Measurements from ENCODE around the gene KCNN3.

Gene KCNN3

GRCh38 chr1:154717528-154717924 lies 152.6 kb downstream of the KCNN3 start:
- no peak for TF ChIP-seq CTCF (conservative IDR thresholded peaks at IDR 0.05; ENCODE audit: low read depth, low read length)
- no peak for DNase-seq (ENCODE audit: low read depth)
- H3K4me3 ChIP-seq (ENCODE audit: low read depth, low read length): no peak overlapping the region

- no peak overlapping the region for H3K4me3 ChIP-seq (ENCODE audit: low read depth, low read length)
- no peak for TF ChIP-seq CTCF (conservative IDR thresholded peaks at IDR 0.05; ENCODE audit: low read depth, low read length)
- DNase-seq (ENCODE audit: low read depth): no peak
Observed at GRCh38 chr1:154716614-154717527, 153.2 kb downstream of the KCNN3 start.

GRCh38 chr1:154716011-154716410 lies 154.1 kb downstream of the KCNN3 start:
- no peak for TF ChIP-seq CTCF (conservative IDR thresholded peaks at IDR 0.05; ENCODE audit: low read depth, low read length)
- H3K4me3 ChIP-seq (ENCODE audit: low read depth, low read length): no peak overlapping the region
- no peak for DNase-seq (ENCODE audit: low read depth)

- TF ChIP-seq CTCF (conservative IDR thresholded peaks at IDR 0.05; ENCODE audit: low read depth, low read length): no peak
- no peak overlapping the region for H3K4me3 ChIP-seq (ENCODE audit: low read depth, low read length)
- DNase-seq (ENCODE audit: low read depth): no peak
Observed at GRCh38 chr1:154715385-154715784, 154.7 kb downstream of the KCNN3 start.

- TF ChIP-seq CTCF (conservative IDR thresholded peaks at IDR 0.05; ENCODE audit: low read depth, low read length): no peak
- H3K4me3 ChIP-seq (ENCODE audit: low read depth, low read length): no peak overlapping the region
- peak; percentile 42 for DNase-seq (ENCODE audit: low read depth)
Observed at GRCh38 chr1:154714638-154715037, 155.4 kb downstream of the KCNN3 start.

GRCh38 chr1:154714052-154714623 lies 155.9 kb downstream of the KCNN3 start:
- no peak for TF ChIP-seq CTCF (conservative IDR thresholded peaks at IDR 0.05; ENCODE audit: low read depth, low read length)
- DNase-seq (ENCODE audit: low read depth): no peak

More at GRCh38 chr1:154714052-154714623, 155.9 kb downstream of the KCNN3 start:
- no peak overlapping the region for H3K4me3 ChIP-seq (ENCODE audit: low read depth, low read length)

All from choroid plexus epithelial cell (primary cell).